GM12892 (cell line): ENCODE results near the gene DCC.

ENCODE experiments used
- DNase-seq: peaks from one replicate; pipeline ENCODE4 v3.0.0; 2011; ENCODE audit not compliant: insufficient read length
- FAIRE-seq: peaks from 2 replicates; lab custom pipeline; 2011; peaks lifted over from hg19 to GRCh38; lab: Jason Lieb, UNC
- POLR2A ChIP-seq: IDR thresholded peaks from 2 replicates; pipeline ENCODE4 v1.6.1; 2011; ENCODE audit warnings: low read depth, low read length, control low read depth
- POLR2AphosphoS5 ChIP-seq: IDR thresholded peaks from 2 replicates; pipeline ENCODE4 v1.6.1; 2011; ENCODE audit warnings: low read depth, low read length, control low read depth
- TAF1 ChIP-seq: IDR thresholded peaks from 2 replicates; pipeline ENCODE4 v1.6.1; 2011; ENCODE audit warnings: low read depth, mild to moderate bottlenecking, control low read depth, low read length, borderline replicate concordance

Gene DCC

DNA sequence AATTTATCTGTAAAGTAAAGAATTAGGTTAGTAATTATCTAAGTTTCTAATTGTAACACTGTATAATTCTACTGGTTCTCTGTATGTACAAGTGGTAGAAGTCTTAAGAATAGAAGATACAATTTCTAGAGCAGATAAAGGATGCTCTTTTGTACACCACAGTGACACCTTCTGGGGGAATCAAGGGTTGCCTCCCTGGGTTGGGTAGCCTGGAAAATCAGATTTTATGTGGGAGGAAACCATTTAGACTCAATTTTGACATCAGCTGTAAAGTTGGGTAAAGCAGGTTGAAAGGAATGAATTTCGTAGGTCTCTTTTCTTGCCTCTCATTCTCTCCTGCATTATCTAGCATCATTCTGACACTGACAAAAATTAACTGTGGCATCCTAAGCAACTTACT, 354.8 kb downstream of the DCC start:
- DNase-seq (no peak), FAIRE-seq (no peak)
- TF ChIP-seq POLR2A (no peak), TAF1 (no peak), POLR2AphosphoS5 (no peak)

DNA sequence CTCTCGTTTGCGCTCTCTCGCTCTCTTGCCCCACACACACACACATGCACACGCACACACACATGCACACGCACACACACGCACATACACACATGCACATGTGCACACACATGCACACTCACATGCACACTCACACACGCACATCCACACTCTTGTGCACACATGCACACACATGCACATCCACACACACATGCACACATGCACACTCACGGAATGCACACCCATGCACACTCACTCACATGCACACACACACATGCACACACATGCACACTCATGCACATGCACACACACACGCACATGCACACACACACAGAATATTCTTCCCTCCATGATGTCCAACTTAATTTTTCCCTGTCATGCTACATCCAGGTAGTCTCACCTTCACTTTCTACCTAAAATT, 360.1 kb downstream of the DCC start:
- TF ChIP-seq POLR2AphosphoS5 (no peak), TAF1 (no peak), POLR2A (no peak)
- no peak for FAIRE-seq
- DNase-seq = no peak

DNA sequence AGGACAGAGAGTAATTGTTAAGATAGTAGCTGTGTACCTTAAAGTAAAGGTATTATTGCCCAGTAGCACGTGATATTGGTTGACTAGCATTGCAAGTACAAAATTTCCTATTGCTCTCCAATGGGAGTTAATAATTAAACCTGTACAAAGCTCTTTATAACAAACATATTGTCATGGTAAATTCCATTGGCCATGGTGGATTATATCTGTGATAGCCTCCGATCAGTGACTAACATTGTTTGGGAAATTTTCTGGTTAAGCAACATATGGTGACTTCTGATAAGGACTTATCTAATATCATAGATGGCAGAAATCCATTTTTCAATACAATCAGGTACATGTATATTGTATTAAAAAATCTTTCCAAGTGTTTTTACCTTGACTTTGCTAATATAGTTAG, 360.8 kb downstream of the DCC start:
- TF ChIP-seq POLR2AphosphoS5 (no peak), POLR2A (no peak), TAF1 (no peak)
- no peak for FAIRE-seq
- DNase-seq = no peak

- FAIRE-seq = no peak
- TF ChIP-seq TAF1 (no peak), POLR2A (no peak), POLR2AphosphoS5 (no peak)
Observed at GRCh38 chr18:52701219-52701935, 361.4 kb downstream of the DCC start.

DNA sequence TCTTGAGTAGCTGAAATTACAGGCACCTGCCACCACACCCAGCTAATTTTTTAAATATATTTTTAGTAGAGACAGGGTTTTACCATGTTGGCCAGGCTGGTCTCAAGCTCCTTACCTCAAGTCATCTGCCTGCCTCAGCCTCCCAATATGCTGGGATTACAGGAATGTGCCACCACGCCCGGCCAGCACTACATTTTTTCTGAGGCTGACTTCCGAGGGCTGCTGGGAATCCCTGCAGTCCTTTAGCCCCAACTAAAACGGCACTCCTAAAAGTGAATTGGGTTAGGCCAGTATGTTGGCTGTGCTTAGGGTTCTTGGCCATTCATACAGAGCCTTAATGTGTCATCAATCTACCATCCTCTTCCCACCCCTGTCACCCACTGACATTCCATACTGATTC, 375.4 kb downstream of the DCC start:
- TF ChIP-seq POLR2A (no peak), POLR2AphosphoS5 (no peak), TAF1 (no peak)
- no peak for DNase-seq
- no peak for FAIRE-seq

More at GRCh38 chr18:52701219-52701935, 361.4 kb downstream of the DCC start:
- DNase-seq = no peak

GRCh38 chr18:52715991-52716390, 376.0 kb downstream of the DCC start:
- TF ChIP-seq POLR2A (no peak), POLR2AphosphoS5 (no peak), TAF1 (no peak)
- DNase-seq (no peak), FAIRE-seq (no peak)

- DNase-seq = no peak
- no peak for TF ChIP-seq POLR2AphosphoS5
- TF ChIP-seq POLR2A = no peak
- no peak for TF ChIP-seq TAF1
- no peak for FAIRE-seq
Observed at GRCh38 chr18:52716973-52717372, 377.0 kb downstream of the DCC start.

DNA sequence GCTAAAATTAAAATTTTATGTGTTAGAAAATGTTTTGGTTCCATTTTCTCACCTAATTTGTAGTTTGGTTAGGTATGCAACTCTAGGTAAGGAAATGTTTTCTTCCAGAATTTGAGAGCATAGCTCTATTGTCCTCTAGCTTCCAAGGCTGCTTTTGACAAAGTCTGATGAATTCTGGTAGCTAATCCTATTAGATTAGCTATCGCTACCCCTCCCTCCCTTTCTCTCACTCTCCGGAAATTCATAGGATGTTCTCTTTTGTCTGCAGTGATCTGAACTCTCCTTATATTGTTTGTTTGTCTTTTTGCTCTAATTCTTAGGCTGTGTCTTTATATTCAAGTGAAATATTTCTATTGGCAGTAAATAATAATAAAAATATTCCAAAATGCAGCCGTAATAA, 382.9 kb downstream of the DCC start:
- FAIRE-seq = no peak
- no peak for DNase-seq
- TF ChIP-seq POLR2AphosphoS5 (no peak), POLR2A (no peak)

GRCh38 chr18:52723550-52723970, 383.6 kb downstream of the DCC start:
- no peak for DNase-seq
- no peak for FAIRE-seq
- TF ChIP-seq POLR2A (no peak), POLR2AphosphoS5 (no peak), TAF1 (no peak)

DNA sequence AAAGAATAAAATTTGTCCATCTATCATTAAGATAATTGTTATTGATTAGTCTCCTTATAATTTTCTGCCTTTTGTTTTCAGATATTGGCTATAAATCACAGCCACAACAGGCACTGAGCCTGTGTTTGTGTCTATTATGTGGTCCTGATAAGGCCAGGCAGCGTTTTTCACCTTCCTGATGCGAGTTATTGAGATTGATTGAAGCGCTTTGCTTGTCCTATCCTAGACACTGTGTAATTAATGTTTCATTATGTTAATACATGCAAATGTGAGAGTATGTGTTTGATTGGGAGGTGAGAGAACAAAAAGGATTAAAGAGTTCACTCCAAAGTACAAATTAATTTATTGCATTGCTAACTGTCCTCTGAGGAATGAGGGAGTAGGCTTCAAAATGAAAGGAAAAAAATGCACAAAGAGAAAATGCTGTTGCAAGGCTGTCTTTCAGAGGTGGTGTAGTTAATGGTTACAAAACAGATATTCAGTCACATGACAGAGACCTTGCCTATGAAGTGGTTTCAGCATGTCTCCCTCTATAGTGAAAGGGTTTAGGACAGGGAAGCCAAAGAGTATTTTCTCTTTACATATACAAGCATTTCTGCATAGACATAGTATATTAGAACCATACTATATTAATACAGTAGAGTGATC, 391.1 kb downstream of the DCC start:
- no peak for FAIRE-seq
- DNase-seq = no peak
- TF ChIP-seq POLR2AphosphoS5 = no peak
- no peak for TF ChIP-seq POLR2A
- no peak for TF ChIP-seq TAF1

DNA sequence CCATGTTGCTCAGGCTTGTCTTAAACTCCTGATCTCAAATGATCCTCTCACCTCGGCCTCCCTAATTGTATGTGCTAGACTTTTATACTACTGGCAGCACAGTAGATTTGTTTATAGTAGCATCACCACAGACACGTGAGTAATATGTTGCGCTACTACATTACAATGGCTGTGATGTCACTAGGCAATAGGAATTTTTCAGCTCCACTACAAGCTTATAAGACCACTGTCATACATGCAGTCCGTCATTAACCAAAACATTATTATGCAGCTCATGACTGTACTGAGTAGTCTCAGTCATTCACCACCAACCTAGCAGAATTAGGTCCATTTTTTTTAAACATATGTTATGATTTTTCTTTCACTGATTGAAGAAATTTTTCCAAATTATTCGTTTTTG, 398.9 kb downstream of the DCC start:
- TF ChIP-seq TAF1 (no peak), POLR2A (no peak), POLR2AphosphoS5 (no peak)
- no peak for DNase-seq
- no peak for FAIRE-seq

DNA sequence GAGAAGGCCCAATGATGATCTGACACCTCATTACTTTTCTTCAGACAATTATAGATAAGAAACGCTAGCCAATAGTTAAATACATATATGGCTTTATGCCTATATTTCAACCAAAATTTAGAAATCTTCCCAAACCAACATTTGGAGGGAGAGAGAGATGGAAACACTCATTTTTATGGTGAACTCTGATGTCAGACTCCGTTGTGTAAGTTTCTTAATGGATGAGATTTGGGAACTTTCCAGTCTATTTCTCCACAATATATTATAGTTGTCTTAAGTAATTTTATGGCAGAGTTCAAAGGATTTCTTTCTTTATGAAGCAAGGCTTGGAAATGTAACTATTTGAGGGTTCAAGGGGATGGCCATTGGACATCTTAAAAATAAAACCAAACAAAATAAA, 407.0 kb downstream of the DCC start:
- TF ChIP-seq POLR2A = no peak
- no peak for TF ChIP-seq POLR2AphosphoS5
- no peak for TF ChIP-seq TAF1
- DNase-seq (no peak), FAIRE-seq (no peak)
